ENCODE results near the gene INSYN1.

GRCh38 chr15:73750438-73750837 lies 2.7 kb downstream of the INSYN1 start:
- TF ChIP-seq CTCF (IDR thresholded peaks at IDR 0.05): no peak
- no peak for TF ChIP-seq POLR2A (IDR thresholded peaks at IDR 0.05)
